Kidney (tissue), 14 donors: Measurements from ENCODE around the gene SRPK2. TPM values are rescaled to one million over a fixed set of nuclear protein-coding genes. Genes with fewer than 3 reads are reported as not detected.

ENCODE experiments used
- DNase-seq, 5 donors: peaks; one replicate each; pipeline ENCODE4 v3.0.0-alpha.2; 2013 to 2020
- FAIRE-seq: peaks from 2 replicates; lab custom pipeline; 2012; peaks lifted over from hg19 to GRCh38; lab: Jason Lieb, UNC
- H3K27ac ChIP-seq, 2 donors: one replicate each; pipeline ENCODE4 v1.7.0; 2013; ENCODE audit warnings: low read depth in 2 of 2, low read length in 2 of 2, inconsistent platforms in 1 of 2
- H3K27me3 ChIP-seq: one replicate; pipeline ENCODE4 v1.7.1; 2013; ENCODE audit warnings: low read length, inconsistent platforms; ENCODE audit not compliant: control insufficient read depth, insufficient read depth
- H3K36me3 ChIP-seq, 3 donors: one replicate each; pipeline versions ENCODE4 v1.7.0 to v1.7.1; 2013; ENCODE audit warnings: low read length in 3 of 3, control low read depth in 1 of 3, inconsistent platforms in 1 of 3; ENCODE audit not compliant: insufficient read depth in 3 of 3, control insufficient read depth in 2 of 3
- H3K4me1 ChIP-seq, 3 donors: one replicate each; pipeline versions ENCODE4 v1.7.0 to v1.7.1; 2013; ENCODE audit warnings: low read length in 3 of 3, inconsistent platforms in 1 of 3, low read depth in 1 of 3; ENCODE audit not compliant: control insufficient read depth in 2 of 3, insufficient read depth in 2 of 3
- H3K4me3 ChIP-seq, 3 donors: one replicate each; pipeline versions ENCODE4 v1.7.0 to v1.8.1; 2013; ENCODE audit warnings: low read length in 3 of 3, control low read depth in 1 of 3, inconsistent platforms in 1 of 3
- H3K9ac ChIP-seq, 3 donors: one replicate each; pipeline versions ENCODE4 v1.7.0 to v1.7.1; 2013; ENCODE audit warnings: low read length in 3 of 3, control low read depth in 1 of 3, inconsistent platforms in 1 of 3
- H3K9me3 ChIP-seq, 3 donors: one replicate each; pipeline versions ENCODE4 v1.7.0 to v1.7.1; 2013; ENCODE audit warnings: low read length in 3 of 3, control low read depth in 1 of 3, inconsistent platforms in 1 of 3; ENCODE audit not compliant: control insufficient read depth in 2 of 3, insufficient read depth in 1 of 3
- CTCF ChIP-seq: IDR thresholded peaks from 3 replicates; pipeline ENCODE4 v1.5.1; 2012; ENCODE audit warnings: mild to moderate bottlenecking, moderate library complexity, borderline replicate concordance; ENCODE audit not compliant: insufficient read depth; ENCODE audit errors: extremely low read depth
- intact Hi-C: fragments of 100-400 bp; cut with DNase I; formaldehyde crosslinking; loops from one replicate; pipeline ENCODE4 v1.11.1; 2022
- polyA plus RNA-seq: library from polyadenylated mRNA; stranded (reverse); fragments of 350-450 nt; fragmentation: Illumina TruSeq; extraction: RNeasy Lipid Tissue Mini Kit (QIAGEN cat#74804); gene quantifications from one replicate; pipeline ENCODE4 v1.2.3, GENCODE V29; 2014; ENCODE audit warnings: low read depth, low replicate concordance; ENCODE audit not compliant: insufficient read depth
- total RNA-seq: library from RNA; stranded (reverse); fragmentation: NEBNext Ultra II Directional; extraction: Animal tissue kit (Norgen Biotek cat#: 25700); gene quantifications from one replicate; pipeline ENCODE4 v1.2.1, GENCODE V29; 2021
- donor health status: control.
- donor health status: control.
- donor health status: control.
- donor health status: control.
- donor health status: control.
- donor health status: DM: yes; HTN: yes; CAD: no.
- donor health status: Normal renal cell carcinoma (clear cell type).

Gene SRPK2
- total and polyA plus RNA-seq, 2 donors from 2014 or later: 9.9 to 43.1 TPM

- FAIRE-seq: no peak
- H3K36me3 ChIP-seq: peaks cover 0 to 12% (median 0%) of the 10 kb centered on the region in 3 donors
- intact Hi-C loops: no loop called here
Observed at GRCh38 chr7:105133986-105134655, 254.6 kb downstream of the SRPK2 start.

GRCh38 chr7:105133358-105133757, 255.4 kb downstream of the SRPK2 start:
- FAIRE-seq: no peak
- Histone ChIP-seq H3K4me3 (no peak overlapping the region), H3K27me3 (no peaks in the 10 kb centered on the region), H3K4me1 (peaks cover 0 to 6% (median 0%) of the 10 kb centered on the region in 3 donors), H3K9me3 (no peaks in the 10 kb centered on the region), H3K9ac (no peak overlapping the region), H3K27ac (no peak overlapping the region), H3K36me3 (peaks cover 0 to 8% (median 0%) of the 10 kb centered on the region in 3 donors)
- TF ChIP-seq CTCF: no peak
- DNase-seq: no peak
- intact Hi-C loops: no loop called here

More at GRCh38 chr7:105133986-105134655, 254.6 kb downstream of the SRPK2 start:
- no peaks in the 10 kb centered on the region for H3K27me3 ChIP-seq
- no peak overlapping the region for H3K9ac ChIP-seq
- H3K4me1 ChIP-seq: peaks cover 0 to 6% (median 0%) of the 10 kb centered on the region in 3 donors
- no peaks in the 10 kb centered on the region for H3K9me3 ChIP-seq
- H3K4me3 ChIP-seq: no peak overlapping the region
- TF ChIP-seq CTCF: no peak
- DNase-seq: no peak
- no peak overlapping the region for H3K27ac ChIP-seq

GRCh38 chr7:105132835-105133234, 255.9 kb downstream of the SRPK2 start:
- no peak overlapping the region for H3K27ac ChIP-seq
- no peak overlapping the region for H3K4me3 ChIP-seq
- no peaks in the 10 kb centered on the region for H3K27me3 ChIP-seq
- no peak overlapping the region for H3K9ac ChIP-seq
- peaks cover 0 to 6% (median 0%) of the 10 kb centered on the region in 3 donors for H3K4me1 ChIP-seq
- H3K9me3 ChIP-seq: no peaks in the 10 kb centered on the region
- DNase-seq: no peak
- H3K36me3 ChIP-seq: peaks cover 0 to 8% (median 0%) of the 10 kb centered on the region in 3 donors
- TF ChIP-seq CTCF: no peak
- FAIRE-seq: no peak
- intact Hi-C loops: no loop called here
